WI38 (cell line): ENCODE measurements around the gene SGPP2.

Experiments
- H3K4me3 ChIP-seq: 2 replicates; pipeline ENCODE4 v1.5.1; 2011; ENCODE audit warnings: low read depth, mild to moderate bottlenecking, control low read depth, low read length
- CTCF ChIP-seq: IDR thresholded peaks from 2 replicates; pipeline ENCODE4 v1.5.1; 2012; ENCODE audit warnings: low read depth, mild to moderate bottlenecking, control low read depth, low read length

SGPP2 gene

GRCh38 chr2:222523783-222524544, 99.6 kb downstream of the SGPP2 start:
- no peak overlapping the region for H3K4me3 ChIP-seq
- TF ChIP-seq CTCF = no peak

- no peak for TF ChIP-seq CTCF
- H3K4me3 ChIP-seq = no peak overlapping the region
These were observed 101.5 kb downstream of the SGPP2 start for GRCh38 chr2:222525811-222526210.

- no peak for TF ChIP-seq CTCF
- H3K4me3 ChIP-seq = no peak overlapping the region
These were observed 102.3 kb downstream of the SGPP2 start for GRCh38 chr2:222526480-222527277.

GRCh38 chr2:222532315-222532714, 108.0 kb downstream of the SGPP2 start:
- no peak for TF ChIP-seq CTCF
- H3K4me3 ChIP-seq = no peak overlapping the region

- no peak for TF ChIP-seq CTCF
- no peak overlapping the region for H3K4me3 ChIP-seq
These were observed 111.1 kb downstream of the SGPP2 start for GRCh38 chr2:222535477-222535876.

- TF ChIP-seq CTCF = no peak
- no peak overlapping the region for H3K4me3 ChIP-seq
These were observed 114.2 kb downstream of the SGPP2 start for GRCh38 chr2:222538535-222538934.

- H3K4me3 ChIP-seq = no peak overlapping the region
- no peak for TF ChIP-seq CTCF
These were observed 120.3 kb downstream of the SGPP2 start for GRCh38 chr2:222544661-222545060.
